ENCODE data around the gene GALNT3.

- TF ChIP-seq, protein P1, sequence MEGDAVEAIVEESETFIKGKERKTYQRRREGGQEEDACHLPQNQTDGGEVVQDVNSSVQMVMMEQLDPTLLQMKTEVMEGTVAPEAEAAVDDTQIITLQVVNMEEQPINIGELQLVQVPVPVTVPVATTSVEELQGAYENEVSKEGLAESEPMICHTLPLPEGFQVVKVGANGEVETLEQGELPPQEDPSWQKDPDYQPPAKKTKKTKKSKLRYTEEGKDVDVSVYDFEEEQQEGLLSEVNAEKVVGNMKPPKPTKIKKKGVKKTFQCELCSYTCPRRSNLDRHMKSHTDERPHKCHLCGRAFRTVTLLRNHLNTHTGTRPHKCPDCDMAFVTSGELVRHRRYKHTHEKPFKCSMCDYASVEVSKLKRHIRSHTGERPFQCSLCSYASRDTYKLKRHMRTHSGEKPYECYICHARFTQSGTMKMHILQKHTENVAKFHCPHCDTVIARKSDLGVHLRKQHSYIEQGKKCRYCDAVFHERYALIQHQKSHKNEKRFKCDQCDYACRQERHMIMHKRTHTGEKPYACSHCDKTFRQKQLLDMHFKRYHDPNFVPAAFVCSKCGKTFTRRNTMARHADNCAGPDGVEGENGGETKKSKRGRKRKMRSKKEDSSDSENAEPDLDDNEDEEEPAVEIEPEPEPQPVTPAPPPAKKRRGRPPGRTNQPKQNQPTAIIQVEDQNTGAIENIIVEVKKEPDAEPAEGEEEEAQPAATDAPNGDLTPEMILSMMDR (IDR thresholded peaks at IDR 0.05): no peak
- no peak for TF ChIP-seq POLR2A (IDR thresholded peaks at IDR 0.05)
These were observed 96.2 kb downstream of the GALNT3 start for GRCh38 chr2:165697748-165698443.

Measured in adrenal gland (tissue), 5 donors.